ENCODE data around the gene MET. TPM values are rescaled to one million over a fixed set of nuclear protein-coding genes. Genes with fewer than 3 reads are reported as not detected.

Gene MET
- total RNA-seq, 1 experiment from 2014 or later: 5.0 TPM

- H3K4me1 Mint-ChIP-seq: no peaks in the 10 kb centered on the region
These were observed 8.3 kb upstream of the MET start for GRCh38 chr7:116663744-116664143.

More at GRCh38 chr7:116663744-116664143, 8.3 kb upstream of the MET start:
- Histone ChIP-seq H2BK5ac (ENCODE audit: insufficient read length, low read length) (no peak overlapping the region), H4K5ac (ENCODE audit: insufficient read length, low read depth, low read length) (no peak overlapping the region), H4K91ac (ENCODE audit: insufficient read length, low read depth, low read length) (no peak overlapping the region), H3K79me2 (ENCODE audit: insufficient read depth, low read length) (no peaks in the 10 kb centered on the region), H3K4me1 (ENCODE audit: insufficient read depth, low read length) (no peaks in the 10 kb centered on the region), H2AK5ac (ENCODE audit: insufficient read length, low read length) (no peak overlapping the region), H3K18ac (ENCODE audit: insufficient read length, low read depth, low read length) (no peak overlapping the region), H3K79me1 (ENCODE audit: insufficient read depth, low read depth, low read length, poor library complexity, severe bottlenecking) (no peaks in the 10 kb centered on the region), H3K9ac (ENCODE audit: extremely low read depth, insufficient read length, low read length) (no peak overlapping the region), H3K23ac (ENCODE audit: insufficient read length, low read depth, low read length) (no peak overlapping the region), H4K20me1 (ENCODE audit: control insufficient read depth, insufficient read depth, insufficient read length) (no peaks in the 10 kb centered on the region), H3K14ac (ENCODE audit: insufficient read depth, low read length) (no peak overlapping the region), H3K23me2 (ENCODE audit: insufficient read length, low read depth, low read length, poor library complexity, severe bottlenecking) (no peaks in the 10 kb centered on the region), H3K56ac (ENCODE audit: insufficient read length, low read depth, low read length) (no peak overlapping the region), H2BK20ac (ENCODE audit: low read depth, low read length, poor library complexity, severe bottlenecking) (no peak overlapping the region), H2BK12ac (ENCODE audit: insufficient read length, low read depth, low read length) (no peak overlapping the region), H3K4ac (ENCODE audit: low read depth, low read length) (no peak overlapping the region), H2BK120ac (ENCODE audit: low read depth, low read length, poor library complexity, severe bottlenecking) (no peak overlapping the region), H3K9me3 (ENCODE audit: control insufficient read depth, low read depth, low read length) (no peaks in the 10 kb centered on the region), H2BK15ac (ENCODE audit: low read depth, low read length) (no peak overlapping the region), H3K27me3 (ENCODE audit: insufficient read depth, low read length) (no peaks in the 10 kb centered on the region), H2AFZ (ENCODE audit: low read length) (no peak overlapping the region), H3K27ac (ENCODE audit: insufficient read length, low read depth, low read length) (no peak overlapping the region), H4K8ac (replicated peaks; ENCODE audit: insufficient read length, low read depth, low read length) (no peak overlapping the region), H3K4me2 (ENCODE audit: insufficient read depth, insufficient read length, low read length) (no peak overlapping the region), H3T11ph (ENCODE audit: low read length) (no peak overlapping the region)
- Mint-ChIP-seq H3K4me3 (no peak overlapping the region), H3K9me3 (no peaks in the 10 kb centered on the region), H3K27ac (no peak overlapping the region), H3K27me3 (ENCODE audit: low read depth) (peaks cover 2% of the 10 kb centered on the region; the same call in 1 of the 2 replicates), H3K36me3 (ENCODE audit: insufficient read depth in 1 of 3, low read depth in 3 of 3) (no peaks in the 10 kb centered on the region)
- TF ChIP-seq, protein P1, sequence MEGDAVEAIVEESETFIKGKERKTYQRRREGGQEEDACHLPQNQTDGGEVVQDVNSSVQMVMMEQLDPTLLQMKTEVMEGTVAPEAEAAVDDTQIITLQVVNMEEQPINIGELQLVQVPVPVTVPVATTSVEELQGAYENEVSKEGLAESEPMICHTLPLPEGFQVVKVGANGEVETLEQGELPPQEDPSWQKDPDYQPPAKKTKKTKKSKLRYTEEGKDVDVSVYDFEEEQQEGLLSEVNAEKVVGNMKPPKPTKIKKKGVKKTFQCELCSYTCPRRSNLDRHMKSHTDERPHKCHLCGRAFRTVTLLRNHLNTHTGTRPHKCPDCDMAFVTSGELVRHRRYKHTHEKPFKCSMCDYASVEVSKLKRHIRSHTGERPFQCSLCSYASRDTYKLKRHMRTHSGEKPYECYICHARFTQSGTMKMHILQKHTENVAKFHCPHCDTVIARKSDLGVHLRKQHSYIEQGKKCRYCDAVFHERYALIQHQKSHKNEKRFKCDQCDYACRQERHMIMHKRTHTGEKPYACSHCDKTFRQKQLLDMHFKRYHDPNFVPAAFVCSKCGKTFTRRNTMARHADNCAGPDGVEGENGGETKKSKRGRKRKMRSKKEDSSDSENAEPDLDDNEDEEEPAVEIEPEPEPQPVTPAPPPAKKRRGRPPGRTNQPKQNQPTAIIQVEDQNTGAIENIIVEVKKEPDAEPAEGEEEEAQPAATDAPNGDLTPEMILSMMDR (conservative IDR thresholded peaks at IDR 0.05): no peak
- no CpG with 5 or more reads among the region's 4 CpGs for WGBS (ENCODE audit: extremely low coverage, insufficient read length, low lambda C conversion rate)
- DNase-seq: no peak

All from H9 (cell line).